Type B pancreatic cell (in vitro differentiated cells): ENCODE data around the gene NSD1. TPM values are rescaled to one million over a fixed set of nuclear protein-coding genes. Genes with fewer than 3 reads are reported as not detected.

ENCODE experiments used
- DNase-seq: peaks from one replicate; pipeline ENCODE4 v3.0.0; 2021; ENCODE audit warnings: mixed read lengths; ENCODE audit not compliant: unreplicated experiment; ENCODE audit errors: extremely low spot score
- H3K27ac Mint-ChIP-seq: 2 replicates; pipeline ENCODE4 v1.8.0; 2021; ENCODE audit warnings: mild to moderate bottlenecking, mixed read lengths
- H3K27me3 Mint-ChIP-seq: 2 replicates; pipeline ENCODE4 v1.8.0; 2021; ENCODE audit warnings: mixed read lengths
- H3K36me3 Mint-ChIP-seq: 2 replicates; pipeline ENCODE4 v1.8.0; 2021; ENCODE audit warnings: mixed read lengths
- H3K4me1 Mint-ChIP-seq: one replicate; pipeline ENCODE4 v1.8.0; 2021; ENCODE audit warnings: mixed read lengths; ENCODE audit not compliant: unreplicated experiment
- H3K4me3 Mint-ChIP-seq: 2 replicates; pipeline ENCODE4 v1.8.0; 2021; ENCODE audit warnings: mild to moderate bottlenecking, mixed read lengths
- H3K9me3 Mint-ChIP-seq: 2 replicates; pipeline ENCODE4 v1.8.0; 2021; ENCODE audit warnings: mixed read lengths
- CTCF ChIP-seq: fragments of 200-600 bp; sonication (generic); conservative IDR thresholded peaks from 2 replicates; pipeline ENCODE4 v1.5.0; 2021; ENCODE audit warnings: antibody characterized with exemption, mild to moderate bottlenecking
- total RNA-seq: library from RNA; stranded (reverse); gene quantifications from 2 replicates; pipeline ENCODE4 v1.2.1, GENCODE V29; 2021; ENCODE audit warnings: low replicate concordance

The NSD1 gene
- total RNA-seq, 1 donor from 2014 or later = 115 TPM

- Mint-ChIP-seq H3K4me1 (peaks cover 9% of the 10 kb centered on the region), H3K36me3 (peaks cover 5% of the 10 kb centered on the region), H3K27ac (no peak overlapping the region), H3K9me3 (no peaks in the 10 kb centered on the region), H3K27me3 (no peaks in the 10 kb centered on the region), H3K4me3 (no peak overlapping the region)
- DNase-seq = no peak
- TF ChIP-seq CTCF = no peak
These were observed 181.1 kb downstream of the NSD1 start for GRCh38 chr5:177314376-177315342.

GRCh38 chr5:177315411-177315810 is 181.8 kb downstream of the NSD1 start:
- Mint-ChIP-seq H3K36me3 (peaks cover 5% of the 10 kb centered on the region), H3K4me3 (no peak overlapping the region), H3K4me1 (peaks cover 5% of the 10 kb centered on the region), H3K27ac (no peak overlapping the region), H3K9me3 (no peaks in the 10 kb centered on the region), H3K27me3 (no peaks in the 10 kb centered on the region)
- no peak for DNase-seq
- no peak for TF ChIP-seq CTCF

GRCh38 chr5:177316005-177316404 is 182.4 kb downstream of the NSD1 start:
- H3K4me1 Mint-ChIP-seq = peaks cover under 1% of the 10 kb centered on the region
- no peak for TF ChIP-seq CTCF
- no peaks in the 10 kb centered on the region for H3K27me3 Mint-ChIP-seq
- no peak overlapping the region for H3K4me3 Mint-ChIP-seq
- H3K36me3 Mint-ChIP-seq = peaks cover 5% of the 10 kb centered on the region
- H3K9me3 Mint-ChIP-seq = no peaks in the 10 kb centered on the region
- DNase-seq = no peak
- H3K27ac Mint-ChIP-seq = no peak overlapping the region

- no peak for DNase-seq
- Mint-ChIP-seq H3K9me3 (no peaks in the 10 kb centered on the region), H3K27ac (no peak overlapping the region), H3K4me3 (no peak overlapping the region), H3K4me1 (no peaks in the 10 kb centered on the region), H3K36me3 (peaks cover 8% of the 10 kb centered on the region), H3K27me3 (no peaks in the 10 kb centered on the region)
- TF ChIP-seq CTCF = peak; percentile 91
These were observed 184.4 kb downstream of the NSD1 start for GRCh38 chr5:177317959-177318377.

- Mint-ChIP-seq H3K9me3 (no peaks in the 10 kb centered on the region), H3K4me1 (peaks cover 3% of the 10 kb centered on the region), H3K27me3 (no peaks in the 10 kb centered on the region), H3K4me3 (no peak overlapping the region), H3K36me3 (peaks cover 18% of the 10 kb centered on the region), H3K27ac (no peak overlapping the region)
- no peak for TF ChIP-seq CTCF
- DNase-seq = no peak
These were observed 186.5 kb downstream of the NSD1 start for GRCh38 chr5:177319913-177320588.
